K562 treated with DMSO at 1 percent for 12 hours (cell line): ENCODE results near the gene UCK1. TPM values are rescaled to one million over a fixed set of nuclear protein-coding genes. Genes with fewer than 3 reads are reported as not detected.

Source experiments
- total RNA-seq: library from RNA; unstranded; fragments of 300-600 nt; gene quantifications from 2 replicates; pipeline ENCODE4 v1.2.3, GENCODE V29; 2022; ENCODE audit not compliant: insufficient read depth

The UCK1 gene
- total RNA-seq: 32.5 and 34.8 TPM in 2 replicates

DNA sequence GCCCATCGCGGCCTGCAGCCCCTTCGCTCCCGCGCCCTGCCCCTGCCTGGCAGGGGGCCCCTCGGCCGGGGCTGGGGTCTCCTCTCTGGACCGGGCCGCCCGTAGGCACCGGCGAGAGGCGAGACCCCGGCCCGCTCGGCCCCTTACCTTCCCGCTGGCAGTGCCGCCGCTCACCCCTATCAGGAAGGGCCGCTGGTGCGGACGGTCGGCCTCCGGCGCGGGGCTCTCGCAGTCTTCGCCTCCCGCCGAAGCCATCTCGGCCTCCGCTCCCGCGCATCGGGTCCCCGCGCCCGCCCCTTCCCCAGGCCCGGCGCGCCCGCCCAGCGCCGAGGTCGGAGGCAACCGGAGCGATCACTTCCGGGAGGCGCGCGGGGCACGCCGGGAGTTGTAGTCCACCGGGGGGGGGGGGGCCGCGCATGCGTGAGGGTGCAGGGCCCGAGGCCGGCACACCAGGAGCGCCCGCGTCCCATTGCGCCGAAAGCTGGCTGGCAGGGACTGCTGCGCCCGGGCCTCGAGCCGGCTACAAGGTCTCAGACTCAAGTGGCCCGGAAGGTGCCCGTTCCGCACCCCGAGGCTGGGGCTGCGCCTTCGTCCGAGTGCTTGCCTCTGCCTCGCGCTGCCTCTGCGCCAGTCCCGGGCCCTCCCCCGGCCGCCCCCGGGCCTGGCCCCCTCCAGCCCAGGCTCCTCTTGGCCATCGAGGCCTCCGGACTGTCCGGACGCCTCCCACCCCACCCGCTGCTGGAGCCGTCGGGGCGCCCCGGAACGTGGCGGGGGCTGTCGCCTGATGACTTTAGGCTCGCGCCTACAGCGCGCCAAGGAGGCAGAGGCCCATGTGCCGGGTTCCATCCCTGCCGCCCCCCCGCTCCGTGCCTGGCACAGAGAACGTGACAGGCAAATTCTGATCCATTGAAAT, at the start of gene UCK1:
TSS of gene UCK1 (minus strand) at position 344 of the 913 bp plus-strand sequence. CDS start at position 255, 89 bp downstream.

DNA sequence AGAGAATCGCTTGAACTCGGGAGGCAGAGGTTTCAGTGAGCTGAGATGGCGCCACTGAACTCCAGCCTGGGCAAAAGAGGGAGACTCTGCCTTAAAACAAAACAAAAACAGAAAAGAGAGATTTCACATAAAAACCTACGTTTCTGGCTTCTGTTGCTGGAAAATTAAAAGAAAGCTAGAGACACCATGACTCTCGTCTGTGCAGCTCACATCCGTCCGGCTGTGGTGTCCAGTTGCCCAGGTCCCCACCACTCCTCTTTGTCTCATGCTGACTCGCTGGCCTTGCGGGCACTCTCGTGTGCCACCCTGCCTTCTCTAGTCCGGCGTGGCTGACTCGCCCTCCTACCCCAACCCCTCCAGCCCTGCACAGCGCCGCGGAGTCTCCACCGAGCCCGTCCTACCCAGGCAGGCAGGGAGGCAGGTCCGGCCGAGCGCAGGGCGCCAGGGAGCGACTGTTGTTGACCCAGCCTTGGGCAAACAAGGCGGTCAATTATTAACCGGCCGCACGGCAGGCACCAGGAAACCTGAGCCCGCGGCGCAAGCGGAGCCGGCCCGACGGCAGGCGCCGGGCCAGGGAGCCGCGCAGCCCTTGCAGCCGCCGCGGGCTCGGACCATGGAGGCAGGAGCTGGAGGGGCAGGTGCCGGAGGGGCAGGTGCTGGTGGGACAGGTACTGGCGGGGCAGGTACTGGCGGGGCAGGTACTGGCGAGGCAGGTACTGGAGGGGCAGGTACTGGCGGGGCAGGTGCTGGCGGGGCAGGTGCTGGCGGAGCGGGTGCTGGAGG, 14.1 kb upstream of the UCK1 start, which contains the start of gene PRRT1B:
TSS of gene PRRT1B (plus strand) at position 521 of the 783 bp plus-strand sequence. CDS start at position 614, 93 bp downstream.

DNA sequence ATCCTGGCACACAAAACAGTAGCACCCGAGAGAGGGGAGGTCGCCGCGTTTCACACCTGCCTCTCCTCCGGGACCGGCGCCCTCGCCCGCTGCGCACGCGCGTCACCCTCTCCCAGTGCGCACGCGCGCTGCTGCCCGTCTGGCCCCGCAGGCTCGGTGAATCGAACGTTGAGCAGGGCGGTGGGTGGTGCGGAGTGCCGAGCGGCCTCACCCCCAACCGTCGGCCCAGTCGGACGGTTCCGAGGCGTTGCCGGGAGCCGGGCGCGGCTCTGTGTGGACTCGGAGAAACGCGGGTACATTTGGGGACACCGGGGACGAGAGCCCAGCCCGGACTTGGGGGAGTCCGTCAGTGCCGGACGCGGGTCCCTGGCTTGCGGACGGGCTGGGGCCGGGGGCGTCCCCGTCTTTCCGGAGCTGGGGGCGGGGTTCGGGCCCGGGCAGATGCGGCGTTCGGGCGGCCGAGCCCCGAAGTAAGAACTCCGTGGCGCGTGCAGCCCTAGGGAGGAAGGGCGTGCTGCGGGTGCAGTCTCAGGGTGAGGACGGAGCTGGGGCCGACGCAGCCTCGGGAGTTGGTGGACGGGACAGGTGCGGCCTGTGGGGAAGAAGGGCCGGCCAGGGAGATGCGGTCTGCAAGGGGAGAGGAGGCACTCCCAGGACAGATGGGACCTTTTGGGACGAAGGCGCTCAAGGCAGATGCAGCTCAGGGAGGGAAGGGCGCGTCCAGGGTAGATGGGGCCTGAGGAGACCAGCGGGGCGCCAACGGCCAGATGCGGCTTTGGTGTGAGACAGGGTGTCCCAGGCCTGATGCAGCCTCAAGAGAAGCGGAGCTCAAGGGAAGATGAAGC, 28.1 kb downstream of the UCK1 start, which contains the start of gene POMT1:
TSS of gene POMT1 (plus strand) at position 138 of the 845 bp plus-strand sequence. CDS start 1,301 bp downstream, outside the sequence.

Other genes starting within 250 kb of the UCK1 start
- gene PLPP7, start 241.5 kb downstream of the UCK1 start, total RNA-seq: 2.1 and 2.4 TPM in 2 replicates
- 15.1 and 56.6 TPM in 2 replicates for gene PRRC2B, start 137.2 kb downstream of the UCK1 start, total RNA-seq
- gene POMT1, start 28.3 kb downstream of the UCK1 start, total RNA-seq: 23.3 and 37.0 TPM in 2 replicates
- gene PRRT1B, start 14.3 kb upstream of the UCK1 start, total RNA-seq: not detected in 2 replicates
- 14.7 and 43.8 TPM in 2 replicates for gene RAPGEF1, start 208.8 kb upstream of the UCK1 start, total RNA-seq